DMS114 treated with DMSO at 0.1 percent for 48 hours (cell line): Measurements from ENCODE around the gene BTBD2.

Experiments used
- DNase-seq: peaks from one replicate; lab custom pipeline; 2025; ENCODE audit not compliant: unreplicated experiment; lab: John Stamatoyannopoulos, UW

Gene BTBD2

DNA sequence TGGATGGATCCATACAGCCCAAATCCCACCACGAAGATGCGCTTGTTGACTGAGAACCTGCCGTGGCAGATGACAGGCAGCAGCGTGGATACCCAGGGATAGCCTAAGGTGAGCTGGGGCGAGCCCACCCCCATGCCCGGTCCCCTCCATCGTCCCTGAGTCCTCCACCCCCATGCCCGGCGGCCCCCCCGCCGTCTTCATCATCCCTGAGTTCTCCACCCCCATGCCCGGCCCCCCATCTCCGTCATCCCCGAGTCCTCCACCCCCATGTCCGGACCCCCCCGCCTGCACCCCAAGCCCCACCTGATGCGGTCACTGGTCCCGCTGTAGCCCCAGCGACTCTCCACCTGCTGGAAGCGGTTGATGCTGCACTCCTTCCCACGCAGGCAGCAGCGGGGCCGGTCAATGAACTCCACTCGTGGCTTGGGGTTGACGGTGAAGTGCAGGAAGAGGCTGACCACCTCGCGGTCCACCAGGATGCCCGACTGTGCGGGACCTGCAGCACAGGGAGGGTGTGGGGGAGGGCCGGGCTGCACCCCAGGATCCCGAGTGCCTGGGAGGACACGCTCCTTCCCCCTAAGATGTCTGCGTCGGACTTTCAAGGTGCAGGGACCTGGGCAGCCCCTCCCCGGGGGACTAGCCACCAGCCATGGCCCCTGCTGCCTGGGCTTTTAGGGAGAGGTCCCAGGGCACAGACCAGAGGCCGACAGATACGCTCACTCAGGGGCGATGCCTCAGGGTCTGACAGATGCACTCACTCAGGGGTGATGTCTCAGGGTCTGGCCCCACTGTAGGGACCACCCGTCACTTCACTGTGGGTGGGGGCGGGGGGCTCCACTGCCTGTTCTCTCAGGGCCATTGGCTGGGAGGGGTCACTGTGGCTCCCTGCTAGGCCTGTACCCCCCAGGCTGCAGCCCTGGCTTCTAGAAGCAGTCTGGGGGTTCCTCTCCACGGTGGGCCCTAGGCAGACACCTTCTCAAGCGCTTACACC is 28.0 kb downstream of the BTBD2 start:
- DNase-seq, result no peak

DNA sequence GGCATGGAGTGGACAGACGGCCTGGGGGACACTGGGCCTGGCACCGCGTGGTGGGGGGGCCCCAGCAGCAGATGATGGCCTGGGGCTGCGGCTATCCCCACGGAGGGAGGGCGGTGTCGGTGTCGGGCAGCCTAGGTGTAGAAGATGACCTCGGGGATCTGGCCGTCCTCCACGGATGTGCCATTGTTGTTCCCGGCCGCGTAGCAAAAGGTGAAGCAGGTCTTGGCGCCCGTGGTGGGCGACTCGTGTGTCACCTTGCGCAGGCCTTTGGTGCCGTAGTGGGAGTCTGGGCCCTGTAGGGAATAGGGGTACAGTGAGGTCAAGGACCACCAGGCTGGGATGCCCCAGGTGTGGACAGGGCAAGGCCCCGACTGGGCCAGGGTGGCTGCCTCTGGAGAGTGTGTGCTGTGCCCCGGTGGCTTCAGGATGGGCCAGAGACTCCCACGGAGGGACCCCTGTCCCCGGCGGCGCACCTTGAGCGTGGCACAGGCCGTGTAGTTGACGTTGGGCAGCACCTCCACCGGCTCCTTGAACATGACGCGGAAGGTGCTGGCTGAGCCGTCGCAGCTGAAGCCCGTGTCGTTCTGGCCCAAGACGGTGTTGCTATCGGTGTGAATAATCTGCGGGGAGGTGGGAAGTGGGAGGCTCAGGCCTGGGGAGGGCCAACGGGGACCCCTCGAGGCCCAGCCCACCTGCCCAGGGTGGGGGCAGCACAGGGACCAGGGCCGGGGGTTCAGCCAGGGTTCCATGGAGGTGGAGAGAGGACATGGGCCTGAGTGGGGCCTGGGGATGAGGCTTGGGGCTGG is 29.0 kb downstream of the BTBD2 start:
- no peak for DNase-seq

GRCh38 chr19:1985588-1986356 is 29.7 kb downstream of the BTBD2 start:
- no peak for DNase-seq

DNA sequence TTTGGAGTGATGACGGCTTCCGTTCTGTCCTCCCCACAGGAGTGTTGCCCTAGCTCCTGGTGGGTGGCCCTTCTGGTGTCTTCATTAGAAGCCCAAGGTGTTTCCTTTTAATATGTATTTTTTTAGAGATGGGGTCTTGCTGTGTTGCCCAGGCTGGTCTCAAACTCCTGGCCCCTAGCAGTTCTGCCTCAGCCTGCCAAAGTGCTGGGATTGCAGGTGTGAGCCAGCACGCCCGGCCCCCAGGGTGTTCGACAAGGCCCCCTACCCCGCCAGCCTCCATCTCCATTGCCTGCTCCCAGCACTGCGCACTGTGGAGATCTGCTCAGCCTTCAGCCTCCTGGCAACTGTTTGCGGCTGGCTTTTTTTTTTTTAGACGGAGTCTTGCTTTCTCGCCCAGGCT is 31.2 kb downstream of the BTBD2 start:
- DNase-seq, result no peak

- no peak for DNase-seq
These were observed 34.3 kb downstream of the BTBD2 start for GRCh38 chr19:1981253-1981652.

GRCh38 chr19:1980809-1981181 is 34.7 kb downstream of the BTBD2 start:
- DNase-seq, result no peak

GRCh38 chr19:1980091-1980808 is 35.3 kb downstream of the BTBD2 start:
- no peak for DNase-seq

DNA sequence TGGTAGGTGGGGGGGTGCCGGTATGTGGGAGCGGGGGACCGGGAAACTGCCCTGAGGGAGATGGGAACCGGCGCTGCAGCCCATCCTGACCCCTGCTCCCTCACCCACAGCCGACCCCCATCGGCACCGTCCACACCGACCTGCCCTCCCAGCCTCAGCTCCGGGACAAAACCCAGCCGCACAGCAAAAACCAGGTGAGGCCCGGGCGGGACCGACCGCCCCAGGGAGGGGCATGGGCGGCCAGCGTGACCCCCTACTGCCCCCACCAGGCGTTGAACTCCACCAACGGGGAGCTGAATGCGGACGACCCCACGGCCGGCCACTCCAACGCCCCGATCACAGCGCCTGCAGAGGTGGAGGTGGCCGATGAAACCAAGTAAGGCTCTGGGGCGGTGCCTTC is 35.9 kb downstream of the BTBD2 start:
- no peak for DNase-seq

DNA sequence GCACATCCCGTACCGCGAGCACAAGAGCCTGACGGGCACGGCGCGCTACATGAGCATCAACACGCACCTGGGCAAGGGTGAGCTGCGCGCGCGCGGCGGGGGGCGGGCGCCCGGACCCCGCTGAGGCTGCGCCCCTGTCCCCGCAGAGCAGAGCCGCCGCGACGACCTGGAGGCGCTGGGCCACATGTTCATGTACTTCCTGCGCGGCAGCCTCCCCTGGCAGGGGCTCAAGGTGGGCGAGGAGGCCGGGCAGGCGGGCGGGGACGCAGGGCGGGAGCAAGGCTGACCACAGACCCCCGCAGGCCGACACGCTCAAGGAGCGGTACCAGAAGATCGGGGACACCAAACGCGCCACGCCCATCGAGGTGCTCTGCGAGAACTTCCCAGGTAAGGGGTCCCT is 36.5 kb downstream of the BTBD2 start:
- no peak for DNase-seq

- no peak for DNase-seq
These were observed 37.1 kb downstream of the BTBD2 start for GRCh38 chr19:1978346-1978894.

GRCh38 chr19:1977120-1977519 is 38.4 kb downstream of the BTBD2 start:
- no peak for DNase-seq

GRCh38 chr19:1975162-1975480 is 40.4 kb downstream of the BTBD2 start:
- no peak for DNase-seq

DNA sequence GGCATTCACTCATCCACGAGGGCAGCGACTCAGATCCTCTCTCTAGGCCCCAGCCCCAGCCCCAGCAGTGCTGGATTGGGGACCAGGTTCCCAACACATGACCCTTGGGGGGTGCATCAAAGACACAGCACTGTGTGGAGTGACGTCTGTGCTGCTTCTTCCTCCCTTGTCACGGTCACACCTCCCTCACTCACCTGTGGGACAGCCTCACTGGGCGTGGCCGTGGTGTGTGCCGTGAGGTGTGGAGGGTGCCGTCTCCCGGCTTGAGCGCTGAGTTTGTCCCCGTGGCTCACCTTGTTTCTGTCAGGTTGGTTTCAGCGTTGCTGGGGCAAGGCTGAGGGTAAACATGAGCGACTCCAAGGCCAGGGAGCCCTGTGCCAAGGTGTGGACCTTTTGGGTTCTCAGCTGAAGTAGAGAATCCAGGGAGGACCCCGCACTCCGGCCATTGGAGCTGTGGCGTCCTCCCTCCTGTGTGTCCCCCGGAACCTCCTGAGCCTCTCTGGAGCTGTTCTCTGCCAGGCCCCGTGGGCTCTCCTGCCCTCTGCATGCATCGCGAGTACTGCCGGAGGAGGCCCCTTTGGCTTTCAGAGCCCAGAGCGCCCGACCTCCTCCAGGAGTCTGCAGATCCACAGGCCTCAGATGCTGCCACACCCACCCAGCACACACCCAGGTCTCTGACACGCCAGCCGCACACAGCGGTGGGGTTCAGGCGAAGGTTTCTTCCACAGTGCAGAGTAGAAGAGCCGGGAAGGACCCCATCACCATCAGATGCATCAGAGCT is 40.9 kb downstream of the BTBD2 start:
- no peak for DNase-seq

GRCh38 chr19:1970806-1971502 is 44.6 kb downstream of the BTBD2 start:
- no peak for DNase-seq

DNA sequence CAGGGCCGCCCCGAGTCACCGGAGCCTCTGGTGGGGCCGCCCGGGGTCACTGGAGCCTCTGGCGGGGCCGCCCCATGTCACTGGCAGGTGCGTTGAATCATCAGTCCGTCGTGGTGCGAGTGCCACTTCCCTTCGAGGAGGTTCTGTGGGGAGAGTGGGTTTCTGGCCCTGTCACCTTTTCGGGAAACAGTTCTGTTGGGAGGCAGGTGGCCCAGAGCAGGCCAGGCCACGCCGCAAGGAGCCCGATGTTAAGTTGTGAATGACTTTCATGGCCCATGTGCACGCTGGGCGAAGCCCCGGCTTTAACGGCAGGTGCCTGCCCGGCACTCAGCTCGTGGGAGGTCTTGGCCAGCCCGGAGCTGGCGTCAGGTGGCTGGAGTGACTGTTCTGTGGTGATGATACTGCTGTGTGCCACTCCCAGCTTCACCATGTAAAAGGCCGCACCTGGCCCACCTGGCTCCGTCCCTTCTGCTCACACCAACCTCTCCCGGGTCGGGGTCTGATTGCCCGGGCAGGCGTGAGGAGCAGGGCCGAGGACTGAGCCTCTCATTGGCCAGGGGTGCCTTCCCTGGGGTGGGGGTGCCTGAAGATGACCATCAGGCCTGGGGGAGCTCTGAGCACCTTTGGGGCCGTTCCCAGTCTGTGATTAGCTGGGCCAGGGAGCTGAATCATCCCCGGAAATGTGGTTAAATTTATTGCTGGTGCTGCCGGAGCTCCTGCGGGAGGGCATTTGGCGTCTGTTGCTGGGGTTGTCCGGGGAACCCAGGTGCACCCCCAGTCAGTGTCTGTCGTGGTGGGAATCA is 45.3 kb downstream of the BTBD2 start:
- no peak for DNase-seq

DNA sequence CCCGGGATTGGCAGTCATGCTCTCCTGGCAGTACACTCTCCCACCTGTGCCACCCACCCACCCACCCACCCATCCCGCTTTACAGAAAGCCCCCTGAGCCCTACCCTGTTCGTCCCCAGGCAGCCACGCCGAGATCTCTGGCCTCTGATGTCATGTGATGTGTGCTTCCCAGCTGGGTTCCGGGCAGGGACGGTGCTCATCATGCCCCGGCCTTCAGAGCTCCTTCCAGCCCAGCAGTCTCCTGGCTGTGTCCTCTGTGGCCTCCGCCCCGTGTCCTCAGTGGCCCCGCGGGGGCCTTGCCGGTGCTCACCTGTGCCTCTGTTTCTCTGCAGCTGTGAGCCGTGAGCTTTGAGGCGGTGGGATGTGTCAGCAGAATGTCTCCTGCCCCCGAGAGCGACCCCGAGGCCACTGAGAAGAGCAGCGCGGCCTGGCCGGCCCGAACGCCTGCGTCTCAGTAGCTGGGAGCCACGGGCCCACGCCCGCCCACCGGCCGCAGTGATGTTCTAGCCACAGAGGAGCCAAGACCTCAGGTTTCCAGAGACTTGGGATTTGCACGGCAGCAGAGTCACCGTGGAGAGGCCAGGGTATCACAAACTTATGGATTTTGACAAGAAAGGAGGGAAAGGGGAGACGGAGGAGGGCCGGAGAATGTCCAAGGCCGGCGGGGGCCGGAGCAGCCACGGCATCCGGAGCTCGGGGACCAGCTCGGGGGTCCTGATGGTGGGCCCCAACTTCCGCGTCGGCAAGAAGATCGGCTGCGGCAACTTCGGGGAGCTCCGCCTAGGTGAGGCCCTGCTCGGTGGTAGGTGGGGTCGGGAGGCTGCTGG is 46.1 kb downstream of the BTBD2 start:
- DNase-seq, result no peak
